ENCODE results near the gene GJB4. TPM values are rescaled to one million over a fixed set of nuclear protein-coding genes. Genes with fewer than 3 reads are reported as not detected.

Gene GJB4
- total RNA-seq (not detected), total RNA-seq (0 to 0.06 (median 0) reads per million in 172 experiments)
- polyA plus RNA-seq (2013, experiment 1 of 2), result not detected
- polyA plus RNA-seq (2013, experiment 2 of 2), result 0.03 TPM

GRCh38 chr1:34759503-34760357 is at the start of gene GJB4:
Gene GJB4, plus strand, starts transcription at chr1:34759740. Its CDS starts 1,515 bp downstream, at chr1:34761255.
- ChIA-PET POLR2A (interaction anchor here (0.6 kb wide), 1 partner anchor 93 kb away, joined by 3 read pairs; no protein-coding TSS in a partner anchor), CTCF (no interaction called here)
- Mint-ChIP-seq H3K4me1 (ENCODE audit: low read depth) (no peaks in the 10 kb centered on the region), H3K36me3 (ENCODE audit: low read depth) (no peaks in the 10 kb centered on the region), H3K9me3 (no peaks in the 10 kb centered on the region), H3K4me3 (no peak within 1 kb of the TSS), H3K27me3 (peaks cover 27% of the 10 kb centered on the region), H3K27ac (no peak within 1 kb of the TSS)
- Histone ChIP-seq H3K4me3 (ENCODE audit: low read length) (no peak within 1 kb of the TSS), H3K36me3 (ENCODE audit: insufficient read depth, low read length) (no peaks in the 10 kb centered on the region), H3K9me3 (ENCODE audit: control insufficient read depth in 1 of 2, insufficient read depth in 1 of 2, low read length in 2 of 2) (peaks cover 0 to 11% of the 10 kb centered on the region in 2 experiments), H3K27ac (ENCODE audit: low read depth in 1 of 2, low read length in 2 of 2) (no peak within 1 kb of the TSS), H3K27me3 (ENCODE audit: control insufficient read depth in 1 of 2, insufficient read depth in 2 of 2, low read length in 2 of 2) (peaks cover 0 to 6% of the 10 kb centered on the region in 2 experiments), H3K4me1 (ENCODE audit: insufficient read depth, low read length) (no peaks in the 10 kb centered on the region)
- TF ChIP-seq CTCF (IDR thresholded peaks at IDR 0.05), result no peak
- DNase-seq (no peak), ATAC-seq (ENCODE audit: poor library complexity) (no peak)
- intact Hi-C loops (cut with DNase I, micrococcal nuclease), result no loop called here

- CTCF ChIA-PET, result no interaction called here
- no peak overlapping the region for H3K27ac ChIP-seq (ENCODE audit: low read depth in 1 of 2, low read length in 2 of 2)
- H3K9me3 ChIP-seq (ENCODE audit: control insufficient read depth in 1 of 2, insufficient read depth in 1 of 2, low read length in 2 of 2), result no peaks in the 10 kb centered on the region
- no peaks in the 10 kb centered on the region for H3K4me1 ChIP-seq (ENCODE audit: insufficient read depth, low read length)
- H3K27me3 ChIP-seq (ENCODE audit: control insufficient read depth in 1 of 2, insufficient read depth in 2 of 2, low read length in 2 of 2), result peaks cover 5 to 11% of the 10 kb centered on the region in 2 experiments
- no peak for TF ChIP-seq CTCF (IDR thresholded peaks at IDR 0.05)
- no peak overlapping the region for H3K27ac Mint-ChIP-seq
- H3K4me3 ChIP-seq (ENCODE audit: low read length), result no peak overlapping the region
- no peaks in the 10 kb centered on the region for H3K36me3 Mint-ChIP-seq (ENCODE audit: low read depth)
- no peak for DNase-seq
- no peak overlapping the region for H3K4me3 Mint-ChIP-seq
- H3K27me3 Mint-ChIP-seq, result peaks cover 7% of the 10 kb centered on the region
- no peaks in the 10 kb centered on the region for H3K36me3 ChIP-seq (ENCODE audit: insufficient read depth, low read length)
- intact Hi-C loops (cut with DNase I, micrococcal nuclease), result no loop called here
- no peaks in the 10 kb centered on the region for H3K9me3 Mint-ChIP-seq
- ATAC-seq (ENCODE audit: poor library complexity), result no peak
- POLR2A ChIA-PET, result no interaction called here
- H3K4me1 Mint-ChIP-seq (ENCODE audit: low read depth), result no peaks in the 10 kb centered on the region
These were observed 48.7 kb upstream of the GJB4 start for GRCh38 chr1:34710812-34711211.

GRCh38 chr1:34711485-34711884 is 48.1 kb upstream of the GJB4 start:
- H3K9me3 Mint-ChIP-seq, result no peaks in the 10 kb centered on the region
- peaks cover 4% of the 10 kb centered on the region for H3K27me3 Mint-ChIP-seq
- H3K27me3 ChIP-seq (ENCODE audit: control insufficient read depth in 1 of 2, insufficient read depth in 2 of 2, low read length in 2 of 2), result peaks cover 5 to 7% of the 10 kb centered on the region in 2 experiments
- DNase-seq (no peak), ATAC-seq (ENCODE audit: poor library complexity) (no peak)
- no peaks in the 10 kb centered on the region for H3K36me3 Mint-ChIP-seq (ENCODE audit: low read depth)
- H3K36me3 ChIP-seq (ENCODE audit: insufficient read depth, low read length), result no peaks in the 10 kb centered on the region
- H3K27ac Mint-ChIP-seq, result no peak overlapping the region
- H3K4me1 Mint-ChIP-seq (ENCODE audit: low read depth), result no peaks in the 10 kb centered on the region
- H3K4me3 Mint-ChIP-seq, result no peak overlapping the region
- no peak for TF ChIP-seq CTCF (IDR thresholded peaks at IDR 0.05)
- intact Hi-C loops (cut with DNase I, micrococcal nuclease), result no loop called here
- H3K4me1 ChIP-seq (ENCODE audit: insufficient read depth, low read length), result no peaks in the 10 kb centered on the region
- ChIA-PET POLR2A (no interaction called here), CTCF (no interaction called here)
- H3K27ac ChIP-seq (ENCODE audit: low read depth in 1 of 2, low read length in 2 of 2), result no peak overlapping the region
- H3K4me3 ChIP-seq (ENCODE audit: low read length), result no peak overlapping the region
- H3K9me3 ChIP-seq (ENCODE audit: control insufficient read depth in 1 of 2, insufficient read depth in 1 of 2, low read length in 2 of 2), result no peaks in the 10 kb centered on the region
